Measurements from ENCODE around the gene FRMD1. TPM values are rescaled to one million over a fixed set of nuclear protein-coding genes. Genes with fewer than 3 reads are reported as not detected.

Gene FRMD1
- total RNA-seq, 2 donors from 2014 or later = not detected

DNA sequence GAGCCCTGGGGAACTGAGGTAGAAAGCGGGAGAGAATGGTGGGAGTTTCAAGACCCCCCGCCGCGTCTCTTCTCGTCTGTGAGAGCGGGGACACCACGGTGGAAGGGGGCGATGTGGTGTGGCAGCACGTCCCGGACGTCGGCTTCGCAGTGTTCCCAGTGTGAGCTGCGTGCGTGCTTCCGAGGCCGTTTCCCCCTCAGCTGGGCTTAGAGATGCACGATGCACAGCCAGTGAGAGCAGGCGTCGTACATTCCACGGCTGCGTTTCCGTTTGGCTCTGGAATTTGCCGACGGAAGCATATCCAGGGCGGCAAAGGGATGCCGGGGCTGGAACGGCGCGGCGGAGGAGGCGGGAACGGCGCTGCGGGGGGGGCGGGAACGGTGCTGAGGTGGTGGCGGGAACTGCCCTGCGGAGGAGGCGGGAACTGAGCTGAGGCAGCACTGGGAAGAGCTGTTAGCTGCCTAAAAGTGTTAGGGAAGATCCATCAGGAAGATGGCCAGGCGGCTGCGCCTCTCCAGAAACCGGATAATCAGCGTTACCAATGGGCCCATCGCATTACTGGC is 43.8 kb downstream of the FRMD1 start:
- DNase-seq (peak; percentile 42 to 64 (median 54)), ATAC-seq (peak; percentile 74)
- Histone ChIP-seq H3K27ac (peak overlapping the region; percentile 2 to 68 (median 55)), H3K4me1 (peaks cover 11% of the 10 kb centered on the region), H3K9me3 (peaks cover 0 to 11% (median 3%) of the 10 kb centered on the region in 3 donors), H3K4me3 (no peak overlapping the region), H3K36me3 (replicated peaks in 1 of 2; ENCODE audit: insufficient read depth in 1 of 2, low read depth in 2 of 2) (no peaks in the 10 kb centered on the region), H3K27me3 (no peaks in the 10 kb centered on the region)
- peak in 2 of 3 donors; percentile 15 to 27 for TF ChIP-seq POLR2A (IDR thresholded peaks at IDR 0.05)
- TF ChIP-seq, protein P1, sequence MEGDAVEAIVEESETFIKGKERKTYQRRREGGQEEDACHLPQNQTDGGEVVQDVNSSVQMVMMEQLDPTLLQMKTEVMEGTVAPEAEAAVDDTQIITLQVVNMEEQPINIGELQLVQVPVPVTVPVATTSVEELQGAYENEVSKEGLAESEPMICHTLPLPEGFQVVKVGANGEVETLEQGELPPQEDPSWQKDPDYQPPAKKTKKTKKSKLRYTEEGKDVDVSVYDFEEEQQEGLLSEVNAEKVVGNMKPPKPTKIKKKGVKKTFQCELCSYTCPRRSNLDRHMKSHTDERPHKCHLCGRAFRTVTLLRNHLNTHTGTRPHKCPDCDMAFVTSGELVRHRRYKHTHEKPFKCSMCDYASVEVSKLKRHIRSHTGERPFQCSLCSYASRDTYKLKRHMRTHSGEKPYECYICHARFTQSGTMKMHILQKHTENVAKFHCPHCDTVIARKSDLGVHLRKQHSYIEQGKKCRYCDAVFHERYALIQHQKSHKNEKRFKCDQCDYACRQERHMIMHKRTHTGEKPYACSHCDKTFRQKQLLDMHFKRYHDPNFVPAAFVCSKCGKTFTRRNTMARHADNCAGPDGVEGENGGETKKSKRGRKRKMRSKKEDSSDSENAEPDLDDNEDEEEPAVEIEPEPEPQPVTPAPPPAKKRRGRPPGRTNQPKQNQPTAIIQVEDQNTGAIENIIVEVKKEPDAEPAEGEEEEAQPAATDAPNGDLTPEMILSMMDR (IDR thresholded peaks at IDR 0.05) = no peak
- intact Hi-C loops (cut with DNase I) = no loop called here
- 15 to 47% methylated on average over 19 to 45 of the region's 45 CpGs for WGBS, 2 donors

DNA sequence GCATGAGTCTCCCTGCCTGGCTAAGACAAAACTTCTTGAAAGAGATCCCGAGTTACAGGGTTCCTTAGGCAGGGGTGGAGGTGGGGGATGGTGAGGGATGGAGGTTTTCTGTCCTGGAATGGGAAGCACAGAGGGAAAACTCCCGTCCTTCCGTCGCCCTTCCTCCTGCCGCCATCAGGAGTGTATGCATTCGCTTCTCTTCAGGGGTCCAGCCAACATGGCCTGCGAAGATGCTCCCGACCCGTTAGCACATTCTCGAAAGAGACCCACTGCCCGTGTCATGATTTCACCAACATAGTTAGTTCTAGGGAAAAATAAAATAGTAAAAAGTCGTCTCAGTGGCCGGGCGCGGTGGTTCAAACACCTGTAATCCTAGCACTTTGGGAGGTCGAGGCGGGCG is 44.5 kb downstream of the FRMD1 start:
- no peak for DNase-seq
- no peak for ATAC-seq
- peaks cover 0 to 5% (median 3%) of the 10 kb centered on the region in 3 donors for H3K9me3 ChIP-seq
- no peaks in the 10 kb centered on the region for H3K36me3 ChIP-seq (replicated peaks in 1 of 2; ENCODE audit: insufficient read depth in 1 of 2, low read depth in 2 of 2)
- no peaks in the 10 kb centered on the region for H3K27me3 ChIP-seq
- no peak for TF ChIP-seq POLR2A (IDR thresholded peaks at IDR 0.05)
- TF ChIP-seq, protein P1 (IDR thresholded peaks at IDR 0.05) = no peak
- H3K4me1 ChIP-seq = peaks cover 11% of the 10 kb centered on the region
- H3K27ac ChIP-seq = peak overlapping the region in 2 of 4 donors; percentile 47 to 68
- intact Hi-C loops (cut with DNase I) = no loop called here
- no peak overlapping the region for H3K4me3 ChIP-seq
- WGBS, 2 donors = 87 to 89% methylated on average over 18 of the region's 18 CpGs

DNA sequence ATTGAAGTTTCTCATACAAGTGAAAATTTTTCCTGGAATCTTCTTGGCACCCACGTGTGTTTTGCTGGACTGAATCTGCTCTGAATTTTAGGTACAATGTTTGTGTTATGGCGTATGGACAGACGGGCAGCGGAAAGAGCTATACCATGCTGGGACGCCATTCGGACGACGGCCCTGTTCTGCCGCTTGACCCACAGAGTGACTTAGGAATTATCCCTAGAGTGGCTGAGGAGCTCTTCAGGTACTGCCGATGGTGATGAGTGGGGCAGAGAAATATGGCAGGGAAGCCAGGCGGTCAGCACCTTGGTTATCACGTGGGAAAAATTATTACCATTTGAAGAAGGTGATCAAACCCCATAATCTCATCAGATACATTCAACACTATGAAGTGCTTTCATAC is 45.2 kb downstream of the FRMD1 start:
- DNase-seq (no peak), ATAC-seq (no peak)
- Histone ChIP-seq H3K4me3 (no peak overlapping the region), H3K27ac (no peak overlapping the region), H3K9me3 (no peaks in the 10 kb centered on the region), H3K36me3 (replicated peaks in 1 of 2; ENCODE audit: insufficient read depth in 1 of 2, low read depth in 2 of 2) (no peaks in the 10 kb centered on the region), H3K4me1 (peaks cover 11% of the 10 kb centered on the region), H3K27me3 (no peaks in the 10 kb centered on the region)
- intact Hi-C loops (cut with DNase I) = no loop called here
- WGBS, 2 donors = 90 to 91% methylated on average over 12 of the region's 12 CpGs
- TF ChIP-seq POLR2A (IDR thresholded peaks at IDR 0.05) = no peak
- TF ChIP-seq, protein P1 (IDR thresholded peaks at IDR 0.05) = no peak

DNA sequence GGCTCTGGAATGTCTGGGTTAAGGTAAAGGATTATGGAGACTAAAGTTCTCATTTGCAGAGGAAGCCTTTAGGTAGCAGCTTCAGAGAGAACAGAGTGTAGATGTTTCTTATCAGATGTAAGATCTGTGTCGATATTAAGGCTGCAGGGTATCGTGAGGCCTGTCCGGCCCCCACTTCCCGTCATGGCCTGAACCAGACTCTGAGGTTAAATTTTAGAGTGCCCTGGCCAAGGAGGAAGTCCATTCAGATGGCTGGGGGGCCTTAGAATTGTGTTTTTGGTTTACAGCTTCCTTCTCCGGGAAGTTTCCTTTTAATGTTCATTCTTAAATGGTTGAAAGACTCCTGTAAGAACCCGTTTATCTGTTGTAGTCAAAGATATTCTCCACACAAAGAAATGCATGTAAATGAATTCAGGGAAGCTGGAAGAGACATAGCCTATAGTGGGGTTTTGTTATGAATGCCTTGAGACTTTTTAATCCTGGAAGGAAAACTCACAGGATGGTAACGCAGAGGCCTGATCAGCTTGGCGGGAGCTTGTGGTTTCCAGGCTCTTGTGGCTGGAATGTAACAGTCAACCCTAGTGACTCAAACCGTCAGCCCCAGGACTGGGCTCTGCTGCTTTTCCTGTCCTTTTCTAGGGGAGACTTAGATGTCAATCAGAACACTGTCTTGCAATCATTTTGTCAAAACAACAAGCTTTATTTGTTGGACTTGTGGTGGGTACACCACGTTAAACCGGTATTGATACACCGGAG is 46.8 kb downstream of the FRMD1 start:
- Histone ChIP-seq H3K9me3 (no peaks in the 10 kb centered on the region), H3K27ac (peak overlapping the region in 2 of 4 donors; percentile 19 to 25), H3K4me1 (peaks cover 11% of the 10 kb centered on the region), H3K4me3 (no peak overlapping the region), H3K36me3 (replicated peaks in 1 of 2; ENCODE audit: insufficient read depth in 1 of 2, low read depth in 2 of 2) (no peaks in the 10 kb centered on the region), H3K27me3 (no peaks in the 10 kb centered on the region)
- ATAC-seq = no peak
- intact Hi-C loops (cut with DNase I) = no loop called here
- DNase-seq = no peak
- WGBS, 2 donors = 65 to 68% methylated on average over 12 of the region's 12 CpGs
- TF ChIP-seq POLR2A (IDR thresholded peaks at IDR 0.05) = no peak
- TF ChIP-seq, protein P1 (IDR thresholded peaks at IDR 0.05) = no peak
